Coronary artery (tissue), 2 donors: ENCODE results near the gene PRDM16.

ENCODE experiments used
- DNase-seq: peaks from one replicate; pipeline ENCODE4 v3.0.0-alpha.2; 2017; ENCODE audit warnings: low spot score
- H3K27ac ChIP-seq, 2 donors: fragments of 200-600 bp; sonication (generic); one replicate each; pipeline ENCODE4 v1.5.1; 2016 to 2019
- H3K4me3 ChIP-seq: fragments of 200-600 bp; sonication (generic); 2 replicates; pipeline ENCODE4 v1.5.1; 2016; ENCODE audit warnings: mild to moderate bottlenecking, moderate library complexity
- TF ChIP-seq, protein P1 (sequence below): fragments of 200-600 bp; sonication (generic); IDR thresholded peaks from one replicate; pipeline ENCODE4 v1.5.1; 2019; ENCODE audit warnings: antibody characterized with exemption

Gene PRDM16

DNA sequence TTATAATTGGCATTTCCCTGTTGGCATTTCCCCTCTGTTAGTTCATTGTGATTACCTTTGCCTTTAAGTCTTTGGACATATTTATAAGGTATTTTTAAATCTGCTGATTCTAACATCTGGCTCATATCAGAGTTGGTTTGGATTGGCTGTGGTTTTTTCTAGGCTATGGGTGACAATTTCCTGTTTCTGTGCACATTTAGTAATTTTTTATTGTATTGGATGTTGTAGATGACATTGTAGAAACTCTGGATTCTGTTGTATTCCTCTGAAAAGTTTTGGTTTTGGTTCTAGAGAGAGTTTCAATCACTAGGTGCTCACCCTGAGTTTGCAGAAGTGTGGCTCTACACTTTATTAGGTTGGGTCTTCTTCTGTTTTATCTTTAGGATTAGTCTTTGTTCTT lies 275.4 kb downstream of the PRDM16 start:
- Histone ChIP-seq H3K4me3 (no peak overlapping the region), H3K27ac (no peak overlapping the region)
- DNase-seq: no peak
- TF ChIP-seq, protein P1, sequence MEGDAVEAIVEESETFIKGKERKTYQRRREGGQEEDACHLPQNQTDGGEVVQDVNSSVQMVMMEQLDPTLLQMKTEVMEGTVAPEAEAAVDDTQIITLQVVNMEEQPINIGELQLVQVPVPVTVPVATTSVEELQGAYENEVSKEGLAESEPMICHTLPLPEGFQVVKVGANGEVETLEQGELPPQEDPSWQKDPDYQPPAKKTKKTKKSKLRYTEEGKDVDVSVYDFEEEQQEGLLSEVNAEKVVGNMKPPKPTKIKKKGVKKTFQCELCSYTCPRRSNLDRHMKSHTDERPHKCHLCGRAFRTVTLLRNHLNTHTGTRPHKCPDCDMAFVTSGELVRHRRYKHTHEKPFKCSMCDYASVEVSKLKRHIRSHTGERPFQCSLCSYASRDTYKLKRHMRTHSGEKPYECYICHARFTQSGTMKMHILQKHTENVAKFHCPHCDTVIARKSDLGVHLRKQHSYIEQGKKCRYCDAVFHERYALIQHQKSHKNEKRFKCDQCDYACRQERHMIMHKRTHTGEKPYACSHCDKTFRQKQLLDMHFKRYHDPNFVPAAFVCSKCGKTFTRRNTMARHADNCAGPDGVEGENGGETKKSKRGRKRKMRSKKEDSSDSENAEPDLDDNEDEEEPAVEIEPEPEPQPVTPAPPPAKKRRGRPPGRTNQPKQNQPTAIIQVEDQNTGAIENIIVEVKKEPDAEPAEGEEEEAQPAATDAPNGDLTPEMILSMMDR: no peak

DNA sequence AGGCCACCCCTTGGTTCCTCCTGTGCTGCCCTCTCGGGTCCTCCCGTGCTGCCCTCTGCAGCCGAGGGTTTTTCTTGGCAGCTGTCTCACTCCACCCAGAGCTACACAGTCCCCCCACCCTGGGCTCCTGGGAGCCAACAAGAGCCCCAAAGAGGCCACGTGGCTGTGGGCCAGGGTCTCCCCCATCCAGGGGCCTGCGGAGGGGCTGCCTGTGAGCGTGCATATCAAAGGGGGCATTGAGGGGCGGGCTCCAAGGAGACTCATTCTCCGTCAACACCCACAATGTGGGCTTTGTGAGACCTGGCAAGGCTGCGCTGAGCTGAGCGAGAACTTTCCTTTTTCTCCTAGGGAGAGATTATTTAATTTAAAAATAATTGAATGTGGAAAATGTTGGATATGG lies 276.8 kb downstream of the PRDM16 start:
- DNase-seq: no peak
- Histone ChIP-seq H3K27ac (peak overlapping the region; percentile 94 to 97), H3K4me3 (no peak overlapping the region)
- TF ChIP-seq, protein P1: no peak

DNA sequence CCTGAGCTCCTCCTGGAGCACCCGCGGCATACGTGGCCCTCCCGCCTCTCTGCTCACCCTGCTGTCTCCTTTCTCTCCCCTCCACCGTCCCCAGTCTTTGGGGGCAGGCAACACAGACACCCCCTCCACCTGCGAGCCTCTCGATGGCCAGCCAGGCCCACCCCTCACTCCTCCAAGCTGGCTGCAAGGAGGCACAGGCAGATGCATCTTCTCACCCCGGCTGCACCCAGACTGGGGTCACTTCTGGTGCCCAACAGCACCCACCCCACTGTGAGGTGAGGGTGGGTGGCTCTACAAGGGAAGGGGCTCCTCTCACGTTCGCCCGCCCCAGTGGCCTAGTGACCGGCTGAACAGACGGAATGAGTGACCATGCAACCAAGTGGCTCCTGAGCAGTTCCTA lies 277.5 kb downstream of the PRDM16 start:
- peak overlapping the region; percentile 94 to 97 for H3K27ac ChIP-seq

DNA sequence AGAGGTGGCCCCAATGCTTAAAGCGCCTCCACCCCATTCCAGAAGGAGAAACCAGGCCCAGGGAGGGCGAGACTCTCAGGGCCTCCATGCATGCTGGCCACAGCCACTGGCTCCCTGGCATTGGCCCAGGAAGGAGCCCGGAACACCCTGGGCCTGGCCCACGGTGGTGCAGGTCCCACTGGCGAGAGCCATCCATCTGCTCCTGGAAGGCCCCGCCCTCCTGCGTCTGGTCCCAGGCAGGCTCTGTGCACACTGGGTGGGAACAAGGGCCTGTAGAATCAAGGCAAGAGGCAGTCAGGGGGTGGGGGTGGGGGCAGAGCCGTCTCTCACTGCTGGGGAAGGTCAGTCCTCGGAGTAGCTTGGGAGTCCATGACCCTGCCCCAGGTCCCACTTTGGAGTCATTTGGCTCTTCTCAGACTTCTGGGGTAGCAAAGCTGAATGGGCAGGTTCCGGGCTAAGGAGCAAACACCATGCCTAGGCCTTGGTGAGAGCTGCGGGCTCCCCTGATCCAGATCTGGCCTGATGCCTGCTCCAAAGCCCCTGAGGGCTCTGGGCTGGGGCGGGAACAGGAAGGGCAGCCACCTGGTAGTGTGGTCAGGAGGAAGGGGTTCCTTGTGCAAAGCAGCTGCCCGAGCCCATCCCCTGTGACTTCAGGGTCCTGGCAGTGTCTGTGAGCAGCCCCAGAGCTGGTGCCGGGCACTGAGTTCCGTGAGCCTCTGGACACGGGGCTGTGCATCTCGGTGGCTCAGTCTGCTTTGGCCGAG lies 278.4 kb downstream of the PRDM16 start:
- DNase-seq: no peak
- Histone ChIP-seq H3K4me3 (no peak overlapping the region), H3K27ac (peak overlapping the region; percentile 94 to 97)
- TF ChIP-seq, protein P1: no peak

More for the DNA sequence above, 277.5 kb downstream of the PRDM16 start:
- TF ChIP-seq, protein P1: no peak
- no peak overlapping the region for H3K4me3 ChIP-seq
- DNase-seq: no peak

DNA sequence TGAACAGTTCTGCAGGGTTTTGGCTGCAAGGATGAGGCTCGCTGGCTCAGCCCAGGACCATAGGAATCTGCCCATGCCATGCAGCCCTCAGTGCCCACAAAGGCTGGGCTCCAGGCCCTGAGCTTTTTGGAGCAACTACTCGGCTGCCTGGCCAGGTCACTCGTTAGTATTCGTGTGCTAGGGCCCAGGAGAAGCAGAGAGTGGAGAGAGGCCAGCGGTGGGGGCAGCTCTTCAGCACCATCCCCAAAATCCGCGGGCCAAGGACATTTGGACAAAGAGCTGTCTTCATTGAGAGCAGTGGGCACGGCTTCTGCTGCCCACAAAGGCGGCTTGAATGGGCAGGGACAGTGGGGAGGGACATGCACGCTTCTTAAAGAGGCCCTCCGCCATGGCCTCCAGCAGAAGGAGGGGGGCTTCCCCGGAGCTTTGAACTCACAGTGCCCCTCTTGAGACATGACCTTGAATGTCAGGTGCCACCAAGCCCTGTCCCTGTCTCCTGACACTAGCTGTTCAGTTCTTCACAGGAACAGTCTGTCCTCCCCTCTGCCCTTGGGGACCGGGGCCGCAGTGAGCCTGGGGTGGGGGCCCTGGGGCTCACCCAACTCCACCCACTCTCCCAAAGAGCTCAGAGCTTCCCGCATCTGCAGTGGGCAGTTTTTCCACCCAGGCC lies 279.3 kb downstream of the PRDM16 start:
- no peak for DNase-seq
- Histone ChIP-seq H3K27ac (peak overlapping the region; percentile 94 to 97), H3K4me3 (peak overlapping the region; percentile 32)
- TF ChIP-seq, protein P1: no peak

DNA sequence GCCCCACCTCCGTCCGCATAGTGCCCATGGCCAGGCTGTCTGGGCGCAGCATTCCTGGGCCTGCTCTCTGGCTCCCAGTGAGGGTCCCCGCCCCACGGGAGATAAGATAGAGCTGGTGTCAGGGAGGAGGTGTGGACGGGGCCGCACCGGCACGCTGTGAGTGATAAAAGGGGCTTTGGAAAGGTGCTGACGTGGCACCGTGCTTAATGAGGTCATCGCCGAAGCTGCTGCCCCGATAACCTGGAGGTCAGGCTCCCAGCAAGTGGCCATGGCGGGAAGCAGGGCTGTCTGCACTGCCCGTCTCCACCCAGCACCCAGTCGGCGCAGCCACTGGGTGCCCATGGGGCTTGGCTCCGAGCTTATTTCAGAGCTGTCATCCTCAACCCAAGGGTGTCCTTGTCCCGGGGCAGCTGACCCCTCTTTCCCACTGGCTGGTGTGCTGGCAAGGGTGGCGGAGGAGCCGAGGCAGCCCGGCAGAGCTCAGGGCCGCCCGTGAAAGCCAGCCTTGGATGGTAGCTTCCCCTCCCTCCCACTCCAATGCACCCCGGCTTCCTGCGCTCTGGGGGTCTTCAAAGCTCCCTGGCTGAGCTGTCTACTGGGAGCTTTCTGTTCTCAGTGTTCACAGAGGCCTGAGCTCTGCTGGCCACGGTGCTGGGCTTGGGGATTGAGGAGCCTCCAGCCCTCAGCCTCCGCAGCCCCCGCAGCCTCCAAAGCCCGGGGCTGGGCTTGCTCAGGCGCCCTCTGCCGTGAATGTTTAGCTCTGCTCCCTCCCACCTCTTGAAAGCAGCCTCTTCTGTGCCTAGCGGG lies 280.4 kb downstream of the PRDM16 start:
- DNase-seq: no peak
- TF ChIP-seq, protein P1: no peak
- peak overlapping the region; percentile 32 for H3K4me3 ChIP-seq
- H3K27ac ChIP-seq: peak overlapping the region; percentile 94 to 97
